Measurements from ENCODE around the gene RPS6KA2. TPM values are rescaled to one million over a fixed set of nuclear protein-coding genes. Genes with fewer than 3 reads are reported as not detected.

RPS6KA2 gene
- polyA plus RNA-seq, 1 donor (not counting 4 experiments of a cell fraction or from before 2014, with no cell fraction given) = 8.2 TPM

GRCh38 chr6:166563200-166563599 is 63.9 kb downstream of the RPS6KA2 start:
- Histone ChIP-seq H3K27ac (ENCODE audit: control insufficient read depth, insufficient read depth, low read length) (no peak overlapping the region), H3K27me3 (ENCODE audit: control insufficient read depth, extremely low read depth, insufficient read depth, low read length) (no peaks in the 10 kb centered on the region), H3K9ac (ENCODE audit: control insufficient read depth, extremely low read depth, insufficient read depth, low read length) (no peak overlapping the region), H3K9me1 (ENCODE audit: control insufficient read depth, extremely low read depth, insufficient read depth, low read length) (no peaks in the 10 kb centered on the region), H4K20me1 (ENCODE audit: control insufficient read depth, extremely low read depth, insufficient read depth, low read length) (no peaks in the 10 kb centered on the region), H2AFZ (ENCODE audit: control insufficient read depth, low read length) (no peak overlapping the region), H3K36me3 (ENCODE audit: control insufficient read depth in 2 of 2, extremely low read depth in 1 of 2, insufficient read depth in 2 of 2, low read length in 2 of 2) (no peaks in the 10 kb centered on the region), H3K79me2 (ENCODE audit: control insufficient read depth, insufficient read depth, low read length) (no peaks in the 10 kb centered on the region), H3K9me3 (ENCODE audit: control insufficient read depth, low read depth, low read length) (no peaks in the 10 kb centered on the region), H3K4me1 (ENCODE audit: control insufficient read depth, extremely low read depth, insufficient read depth, low read length) (peaks cover 28% of the 10 kb centered on the region), H3K4me3 (ENCODE audit: control insufficient read depth in 2 of 3, extremely low read depth in 1 of 3, insufficient read depth in 2 of 3, low read depth in 1 of 3, low read length in 3 of 3) (no peak overlapping the region), H3K4me2 (ENCODE audit: control insufficient read depth, extremely low read depth, insufficient read depth, low read depth, low read length) (no peak overlapping the region)
- no peak for DNase-seq (ENCODE audit: low read depth, low spot score)
- TF ChIP-seq EZH2 (IDR thresholded peaks at IDR 0.05; ENCODE audit: low read length) = no peak
- no peak for TF ChIP-seq CTCF (optimal IDR thresholded peaks at IDR 0.05 in 1 of 3, IDR thresholded peaks at IDR 0.05 in 1 of 3, conservative IDR thresholded peaks at IDR 0.05 in 1 of 3; ENCODE audit: extremely low read depth in 1 of 3, insufficient read depth in 2 of 3, low read length in 3 of 3)
- no peak for FAIRE-seq
- dilution Hi-C loops (cut with MboI; ENCODE audit: extremely low pct_ligation_motif_present, low sequenced_read_pairs) = no loop called here

GRCh38 chr6:166562726-166563125 is 64.3 kb downstream of the RPS6KA2 start:
- Histone ChIP-seq H3K4me1 (ENCODE audit: control insufficient read depth, extremely low read depth, insufficient read depth, low read length) (peaks cover 28% of the 10 kb centered on the region), H3K27ac (ENCODE audit: control insufficient read depth, insufficient read depth, low read length) (no peak overlapping the region), H3K4me3 (ENCODE audit: control insufficient read depth in 2 of 3, extremely low read depth in 1 of 3, insufficient read depth in 2 of 3, low read depth in 1 of 3, low read length in 3 of 3) (no peak overlapping the region), H2AFZ (ENCODE audit: control insufficient read depth, low read length) (no peak overlapping the region), H4K20me1 (ENCODE audit: control insufficient read depth, extremely low read depth, insufficient read depth, low read length) (no peaks in the 10 kb centered on the region), H3K4me2 (ENCODE audit: control insufficient read depth, extremely low read depth, insufficient read depth, low read depth, low read length) (no peak overlapping the region), H3K9me1 (ENCODE audit: control insufficient read depth, extremely low read depth, insufficient read depth, low read length) (no peaks in the 10 kb centered on the region), H3K36me3 (ENCODE audit: control insufficient read depth in 2 of 2, extremely low read depth in 1 of 2, insufficient read depth in 2 of 2, low read length in 2 of 2) (no peaks in the 10 kb centered on the region), H3K9me3 (ENCODE audit: control insufficient read depth, low read depth, low read length) (no peaks in the 10 kb centered on the region), H3K79me2 (ENCODE audit: control insufficient read depth, insufficient read depth, low read length) (no peaks in the 10 kb centered on the region), H3K9ac (ENCODE audit: control insufficient read depth, extremely low read depth, insufficient read depth, low read length) (no peak overlapping the region), H3K27me3 (ENCODE audit: control insufficient read depth, extremely low read depth, insufficient read depth, low read length) (no peaks in the 10 kb centered on the region)
- no peak for TF ChIP-seq CTCF (optimal IDR thresholded peaks at IDR 0.05 in 1 of 3, IDR thresholded peaks at IDR 0.05 in 1 of 3, conservative IDR thresholded peaks at IDR 0.05 in 1 of 3; ENCODE audit: extremely low read depth in 1 of 3, insufficient read depth in 2 of 3, low read length in 3 of 3)
- no peak for TF ChIP-seq EZH2 (IDR thresholded peaks at IDR 0.05; ENCODE audit: low read length)
- DNase-seq (ENCODE audit: low read depth, low spot score) (no peak), FAIRE-seq (no peak)
- dilution Hi-C loops (cut with MboI; ENCODE audit: extremely low pct_ligation_motif_present, low sequenced_read_pairs) = no loop called here
